OCI-LY1 (cell line): ENCODE measurements around the gene HOXA9.

Source experiments
- H2AFZ ChIP-seq: fragments of 200-600 bp; sonication (generic), shearing (Covaris generic); 2 replicates; pipeline ENCODE4 v1.6.0; 2014; ENCODE audit warnings: antibody characterized with exemption, mild to moderate bottlenecking, low read length
- H3F3A ChIP-seq: fragments of 200-600 bp; sonication (generic), shearing (Covaris generic); 2 replicates; pipeline ENCODE4 v1.6.0; 2014; ENCODE audit warnings: mild to moderate bottlenecking, antibody characterized with exemption, low read length, moderate library complexity; ENCODE audit not compliant: insufficient read depth
- H3K27ac ChIP-seq: fragments of 200-600 bp; sonication (generic); 2 replicates; pipeline ENCODE4 v1.5.1; 2014; ENCODE audit warnings: low read length, mixed run types, mild to moderate bottlenecking, low read depth; ENCODE audit not compliant: poor library complexity, severe bottlenecking
- H3K27me3 ChIP-seq: fragments of 200-600 bp; sonication (generic); 2 replicates; pipeline ENCODE4 v1.6.0; 2014; ENCODE audit warnings: antibody characterized with exemption, mild to moderate bottlenecking, low read length, moderate library complexity; ENCODE audit not compliant: insufficient read depth
- H3K36me3 ChIP-seq: fragments of 200-600 bp; sonication (generic); 2 replicates; pipeline ENCODE4 v1.6.1; 2014; ENCODE audit warnings: mild to moderate bottlenecking, antibody characterized with exemption, low read length, moderate library complexity, mixed read lengths; ENCODE audit not compliant: insufficient read depth
- H3K4me1 ChIP-seq: fragments of 200-600 bp; sonication (generic); 2 replicates; pipeline ENCODE4 v1.5.1; 2014; ENCODE audit warnings: mild to moderate bottlenecking, low read length, moderate library complexity; ENCODE audit not compliant: insufficient read depth, severe bottlenecking
- H3K4me2 ChIP-seq: fragments of 200-600 bp; sonication (generic), shearing (Covaris generic); 2 replicates; pipeline ENCODE4 v1.6.1; 2014; ENCODE audit warnings: low read length
- H3K4me3 ChIP-seq: fragments of 200-600 bp; sonication (generic); 2 replicates; pipeline ENCODE4 v1.5.1; 2014; ENCODE audit warnings: low read length, low read depth, mild to moderate bottlenecking, mixed read lengths; ENCODE audit not compliant: poor library complexity, severe bottlenecking
- H3K79me2 ChIP-seq: fragments of 200-600 bp; shearing (Covaris generic); 2 replicates; pipeline ENCODE4 v1.6.1; 2016; ENCODE audit warnings: mixed run types, low read length, mixed read lengths; ENCODE audit not compliant: insufficient read depth
- H3K9ac ChIP-seq: fragments of 200-600 bp; sonication (generic), shearing (Covaris generic); 2 replicates; pipeline ENCODE4 v1.6.1; 2014; ENCODE audit warnings: mild to moderate bottlenecking, low read length, mixed read lengths
- H3K9me2 ChIP-seq: fragments of 200-600 bp; sonication (generic), shearing (Covaris generic); 2 replicates; pipeline ENCODE4 v1.6.1; 2014; ENCODE audit warnings: low read depth, mild to moderate bottlenecking, low read length, mixed read lengths
- H3K9me3 ChIP-seq: fragments of 200-600 bp; shearing (Covaris generic); 2 replicates; pipeline ENCODE4 v1.6.1; 2014; ENCODE audit warnings: low read length, mixed read lengths
- H4K20me1 ChIP-seq: fragments of 200-600 bp; sonication (generic), shearing (Covaris generic); 2 replicates; pipeline ENCODE4 v1.6.0; 2016; ENCODE audit warnings: mild to moderate bottlenecking, low read length; ENCODE audit not compliant: insufficient read depth
- EZH2 ChIP-seq: fragments of 200-600 bp; sonication (generic), shearing (Covaris generic); IDR thresholded peaks from 2 replicates; pipeline ENCODE4 v1.8.0; 2017; ENCODE audit warnings: borderline replicate concordance, mixed run types, mild to moderate bottlenecking, antibody characterized with exemption, low read length, moderate library complexity, mixed read lengths
- TF ChIP-seq, protein P1 (sequence below): fragments of 200-600 bp; sonication (generic), shearing (Covaris generic); IDR thresholded peaks from 2 replicates; pipeline ENCODE4 v1.5.1; 2017; ENCODE audit warnings: mild to moderate bottlenecking, antibody characterized with exemption, low read length, moderate library complexity, mixed read lengths

Gene HOXA9

DNA sequence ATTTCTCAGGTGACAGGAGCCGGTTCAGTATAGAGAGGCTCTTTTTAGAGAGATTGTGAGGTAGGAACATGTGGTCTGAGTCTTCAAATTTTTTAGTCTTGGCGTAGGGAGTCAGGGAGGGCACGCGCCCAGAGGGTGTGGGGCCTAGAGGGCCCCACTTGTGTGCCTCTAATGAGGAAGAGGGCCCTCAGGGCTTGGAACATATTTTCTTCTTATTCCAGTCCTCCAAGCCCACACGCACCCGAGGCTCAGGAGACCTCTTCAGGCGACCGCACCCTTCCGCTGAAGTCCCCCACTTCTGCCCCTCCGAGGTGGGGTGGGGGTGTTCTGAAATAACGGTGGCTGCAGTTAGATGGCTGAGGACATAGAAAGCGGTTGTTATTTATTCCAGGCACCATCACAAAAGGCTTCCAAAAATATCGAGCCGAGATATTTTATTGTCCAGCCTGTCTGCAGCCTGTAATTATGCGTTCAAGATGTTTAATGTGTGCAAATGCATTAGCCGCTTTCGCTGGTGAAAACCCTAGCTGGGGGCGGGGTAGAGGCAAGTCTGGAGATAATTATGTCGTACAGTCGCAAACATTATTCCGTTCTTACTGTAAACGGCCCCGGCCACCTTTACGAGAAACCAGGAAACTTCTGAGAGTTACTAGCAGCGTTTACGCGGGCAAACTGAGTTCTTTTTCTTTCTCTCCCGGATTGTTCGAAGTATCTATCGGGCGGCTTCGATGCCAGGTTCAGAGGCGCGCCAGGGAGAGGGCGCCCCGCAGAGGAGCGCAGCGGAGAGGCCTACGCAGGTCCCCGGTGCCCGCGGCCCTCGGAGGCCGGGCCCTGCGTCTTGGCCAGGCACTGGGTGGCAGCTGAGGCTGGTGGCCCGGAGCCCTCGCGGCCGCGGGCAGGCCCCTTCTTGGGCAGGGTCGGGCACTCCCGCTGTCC, 47.4 kb upstream of the HOXA9 start:
- Histone ChIP-seq H4K20me1 (no peaks in the 10 kb centered on the region), H3K27me3 (peaks cover 11% of the 10 kb centered on the region), H3K4me2 (no peak overlapping the region), H2AFZ (no peak overlapping the region), H3K9me2 (no peaks in the 10 kb centered on the region), H3K27ac (no peak overlapping the region), H3K4me1 (no peaks in the 10 kb centered on the region), H3K9ac (no peak overlapping the region), H3K4me3 (no peak overlapping the region), H3K9me3 (no peaks in the 10 kb centered on the region), H3K79me2 (no peaks in the 10 kb centered on the region), H3K36me3 (no peaks in the 10 kb centered on the region), H3F3A (no peaks in the 10 kb centered on the region)
- TF ChIP-seq EZH2 = no peak
- TF ChIP-seq, protein P1, sequence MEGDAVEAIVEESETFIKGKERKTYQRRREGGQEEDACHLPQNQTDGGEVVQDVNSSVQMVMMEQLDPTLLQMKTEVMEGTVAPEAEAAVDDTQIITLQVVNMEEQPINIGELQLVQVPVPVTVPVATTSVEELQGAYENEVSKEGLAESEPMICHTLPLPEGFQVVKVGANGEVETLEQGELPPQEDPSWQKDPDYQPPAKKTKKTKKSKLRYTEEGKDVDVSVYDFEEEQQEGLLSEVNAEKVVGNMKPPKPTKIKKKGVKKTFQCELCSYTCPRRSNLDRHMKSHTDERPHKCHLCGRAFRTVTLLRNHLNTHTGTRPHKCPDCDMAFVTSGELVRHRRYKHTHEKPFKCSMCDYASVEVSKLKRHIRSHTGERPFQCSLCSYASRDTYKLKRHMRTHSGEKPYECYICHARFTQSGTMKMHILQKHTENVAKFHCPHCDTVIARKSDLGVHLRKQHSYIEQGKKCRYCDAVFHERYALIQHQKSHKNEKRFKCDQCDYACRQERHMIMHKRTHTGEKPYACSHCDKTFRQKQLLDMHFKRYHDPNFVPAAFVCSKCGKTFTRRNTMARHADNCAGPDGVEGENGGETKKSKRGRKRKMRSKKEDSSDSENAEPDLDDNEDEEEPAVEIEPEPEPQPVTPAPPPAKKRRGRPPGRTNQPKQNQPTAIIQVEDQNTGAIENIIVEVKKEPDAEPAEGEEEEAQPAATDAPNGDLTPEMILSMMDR = no peak

DNA sequence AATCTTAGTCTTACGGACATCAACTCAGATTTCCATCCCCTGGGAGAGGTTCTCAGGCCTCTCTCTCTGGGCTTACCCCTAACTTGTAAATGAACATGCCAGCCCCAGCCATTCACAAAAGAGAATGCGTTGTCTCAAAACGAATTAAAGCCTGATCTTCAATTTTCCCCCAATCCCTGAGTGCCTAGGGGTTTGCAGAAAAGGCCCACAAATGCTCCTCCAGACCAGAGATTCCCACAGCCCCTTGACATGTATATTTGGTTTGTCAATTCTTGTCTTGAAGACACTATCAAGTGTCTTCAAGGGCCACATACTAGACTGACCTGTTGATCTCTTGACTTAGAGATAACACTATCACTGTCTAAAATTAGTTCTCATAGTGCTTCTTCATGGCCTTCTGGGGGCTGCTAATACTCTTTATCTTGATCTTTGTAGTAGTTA, 46.4 kb upstream of the HOXA9 start:
- H2AFZ ChIP-seq = no peak overlapping the region
- H3K27ac ChIP-seq = no peak overlapping the region
- H3K36me3 ChIP-seq = no peaks in the 10 kb centered on the region
- H3F3A ChIP-seq = no peaks in the 10 kb centered on the region
- no peaks in the 10 kb centered on the region for H4K20me1 ChIP-seq
- peaks cover 11% of the 10 kb centered on the region for H3K27me3 ChIP-seq
- no peak overlapping the region for H3K4me2 ChIP-seq
- no peaks in the 10 kb centered on the region for H3K9me3 ChIP-seq
- H3K79me2 ChIP-seq = no peaks in the 10 kb centered on the region
- TF ChIP-seq, protein P1 = no peak
- TF ChIP-seq EZH2 = no peak
- no peaks in the 10 kb centered on the region for H3K9me2 ChIP-seq
- H3K4me3 ChIP-seq = no peak overlapping the region
- no peak overlapping the region for H3K9ac ChIP-seq
- H3K4me1 ChIP-seq = no peaks in the 10 kb centered on the region

DNA sequence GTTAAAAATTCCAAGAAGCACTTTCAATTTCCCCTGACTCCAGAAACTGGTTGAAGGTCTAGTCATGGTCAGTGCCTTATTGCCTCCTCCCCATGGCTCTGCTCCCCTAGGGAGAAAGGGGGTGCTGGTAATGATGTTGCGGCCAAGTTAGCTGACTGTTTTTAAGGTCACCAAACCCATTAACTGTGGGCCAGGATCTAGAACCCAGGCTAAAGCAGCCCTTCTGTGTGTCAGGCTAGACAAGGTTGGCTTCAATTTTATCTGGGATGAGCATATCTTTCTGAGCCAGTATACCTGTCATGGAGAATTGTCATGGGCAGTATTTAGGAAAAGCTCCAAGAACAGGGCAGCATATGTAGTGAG, 45.7 kb upstream of the HOXA9 start:
- no peak overlapping the region for H3K27ac ChIP-seq
- H3F3A ChIP-seq = no peaks in the 10 kb centered on the region
- H2AFZ ChIP-seq = no peak overlapping the region
- TF ChIP-seq, protein P1 = no peak
- TF ChIP-seq EZH2 = no peak
- H3K9me3 ChIP-seq = no peaks in the 10 kb centered on the region
- H4K20me1 ChIP-seq = no peaks in the 10 kb centered on the region
- H3K27me3 ChIP-seq = peaks cover 11% of the 10 kb centered on the region
- no peaks in the 10 kb centered on the region for H3K36me3 ChIP-seq
- H3K4me3 ChIP-seq = no peak overlapping the region
- no peaks in the 10 kb centered on the region for H3K79me2 ChIP-seq
- no peaks in the 10 kb centered on the region for H3K4me1 ChIP-seq
- H3K4me2 ChIP-seq = no peak overlapping the region
- no peak overlapping the region for H3K9ac ChIP-seq
- no peaks in the 10 kb centered on the region for H3K9me2 ChIP-seq
